GM12865 (cell line): ENCODE measurements around the gene FLRT2.

Experiments used
- DNase-seq: peaks from one replicate; pipeline ENCODE4 v3.0.0; 2010; ENCODE audit warnings: low read depth
- H3K4me3 ChIP-seq: 2 replicates; pipeline ENCODE4 v1.5.1; 2011; ENCODE audit warnings: mild to moderate bottlenecking, low read depth, low read length, control low read depth
- CTCF ChIP-seq: IDR thresholded peaks from 2 replicates; pipeline ENCODE4 v1.5.1; 2011; ENCODE audit warnings: low read length, control low read depth, low read depth, inconsistent platforms; ENCODE audit not compliant: insufficient read depth; ENCODE audit errors: missing control alignments

Gene FLRT2

GRCh38 chr14:85622106-85622505, 92.2 kb downstream of the FLRT2 start:
- H3K4me3 ChIP-seq, result no peak overlapping the region
- no peak for DNase-seq
- no peak for TF ChIP-seq CTCF

- no peak overlapping the region for H3K4me3 ChIP-seq
- no peak for DNase-seq
- TF ChIP-seq CTCF, result no peak
These were observed 93.2 kb downstream of the FLRT2 start for GRCh38 chr14:85622986-85623685.

GRCh38 chr14:85625925-85626585, 96.1 kb downstream of the FLRT2 start:
- DNase-seq, result no peak
- H3K4me3 ChIP-seq, result no peak overlapping the region
- no peak for TF ChIP-seq CTCF

- DNase-seq, result no peak
- no peak overlapping the region for H3K4me3 ChIP-seq
- TF ChIP-seq CTCF, result no peak
These were observed 104.3 kb downstream of the FLRT2 start for GRCh38 chr14:85634205-85634604.

- no peak for DNase-seq
These were observed 114.3 kb downstream of the FLRT2 start for GRCh38 chr14:85644211-85644610.

GRCh38 chr14:85653029-85653428, 123.1 kb downstream of the FLRT2 start:
- DNase-seq, result no peak
- TF ChIP-seq CTCF, result no peak
- H3K4me3 ChIP-seq, result no peak overlapping the region

More at GRCh38 chr14:85644211-85644610, 114.3 kb downstream of the FLRT2 start:
- no peak overlapping the region for H3K4me3 ChIP-seq
- no peak for TF ChIP-seq CTCF
